Fibroblast of lung (primary cell): Measurements from ENCODE around the gene SCN8A.

Experiments used
- EZH2 ChIP-seq: IDR thresholded peaks from 2 replicates; pipeline ENCODE4 v1.5.1; 2012; ENCODE audit warnings: low read length, control low read depth, mild to moderate bottlenecking; ENCODE audit errors: missing control alignments
- TF ChIP-seq, protein P1 (sequence below), 2 donors: IDR thresholded peaks in 1 of 2; conservative IDR thresholded peaks in 1 of 2; 1 replicate in 1 of 2; 2 replicates in 1 of 2; pipeline ENCODE4 v1.5.1; 2011 to 2012; ENCODE audit warnings: low read length in 2 of 2, control low read depth in 1 of 2, inconsistent platforms in 1 of 2, low read depth in 1 of 2, mild to moderate bottlenecking in 1 of 2

DNA sequence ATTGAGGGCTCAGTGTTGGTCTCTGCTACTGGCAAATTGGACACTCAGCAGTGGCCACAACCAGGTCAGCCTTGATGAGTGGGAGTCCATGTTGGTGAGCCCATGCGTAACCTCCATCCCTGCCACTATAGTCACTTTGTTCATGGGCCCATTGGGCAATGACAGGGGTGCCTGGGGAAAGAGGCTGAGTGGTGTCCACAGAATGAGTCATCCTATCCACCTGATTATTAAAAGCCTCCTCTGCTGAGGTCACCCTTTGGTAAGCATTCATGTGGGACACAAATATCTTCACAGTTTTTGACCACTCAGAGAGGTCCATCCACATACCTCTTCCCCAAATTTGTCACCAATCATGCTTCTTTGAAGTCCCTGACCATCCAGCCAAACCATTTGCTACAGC is 207.5 kb downstream of the SCN8A start:
- TF ChIP-seq EZH2, result no peak
- TF ChIP-seq, protein P1, sequence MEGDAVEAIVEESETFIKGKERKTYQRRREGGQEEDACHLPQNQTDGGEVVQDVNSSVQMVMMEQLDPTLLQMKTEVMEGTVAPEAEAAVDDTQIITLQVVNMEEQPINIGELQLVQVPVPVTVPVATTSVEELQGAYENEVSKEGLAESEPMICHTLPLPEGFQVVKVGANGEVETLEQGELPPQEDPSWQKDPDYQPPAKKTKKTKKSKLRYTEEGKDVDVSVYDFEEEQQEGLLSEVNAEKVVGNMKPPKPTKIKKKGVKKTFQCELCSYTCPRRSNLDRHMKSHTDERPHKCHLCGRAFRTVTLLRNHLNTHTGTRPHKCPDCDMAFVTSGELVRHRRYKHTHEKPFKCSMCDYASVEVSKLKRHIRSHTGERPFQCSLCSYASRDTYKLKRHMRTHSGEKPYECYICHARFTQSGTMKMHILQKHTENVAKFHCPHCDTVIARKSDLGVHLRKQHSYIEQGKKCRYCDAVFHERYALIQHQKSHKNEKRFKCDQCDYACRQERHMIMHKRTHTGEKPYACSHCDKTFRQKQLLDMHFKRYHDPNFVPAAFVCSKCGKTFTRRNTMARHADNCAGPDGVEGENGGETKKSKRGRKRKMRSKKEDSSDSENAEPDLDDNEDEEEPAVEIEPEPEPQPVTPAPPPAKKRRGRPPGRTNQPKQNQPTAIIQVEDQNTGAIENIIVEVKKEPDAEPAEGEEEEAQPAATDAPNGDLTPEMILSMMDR (conservative IDR thresholded peaks at IDR 0.05 in 1 of 2, IDR thresholded peaks at IDR 0.05 in 1 of 2; ENCODE audit: low read depth in 1 of 2, low read length in 2 of 2), result no peak
